AG09319 (cell line): ENCODE data around the gene OR2AP1.
"Not testable (repeated sequence)": the region's sequence is repeated elsewhere in the genome, so short reads cannot be mapped to it uniquely, and the experiment has no call there.

Experiments
- DNase-seq: peaks from one replicate; pipeline ENCODE4 v3.0.0-alpha.2; 2010; ENCODE audit warnings: low read depth; ENCODE audit errors: extremely low read depth
- TF ChIP-seq, protein P1 (sequence below): IDR thresholded peaks from 2 replicates; pipeline ENCODE4 v1.5.1; 2011; ENCODE audit warnings: low read depth, mild to moderate bottlenecking, inconsistent platforms, low read length, moderate library complexity

Gene OR2AP1

DNA sequence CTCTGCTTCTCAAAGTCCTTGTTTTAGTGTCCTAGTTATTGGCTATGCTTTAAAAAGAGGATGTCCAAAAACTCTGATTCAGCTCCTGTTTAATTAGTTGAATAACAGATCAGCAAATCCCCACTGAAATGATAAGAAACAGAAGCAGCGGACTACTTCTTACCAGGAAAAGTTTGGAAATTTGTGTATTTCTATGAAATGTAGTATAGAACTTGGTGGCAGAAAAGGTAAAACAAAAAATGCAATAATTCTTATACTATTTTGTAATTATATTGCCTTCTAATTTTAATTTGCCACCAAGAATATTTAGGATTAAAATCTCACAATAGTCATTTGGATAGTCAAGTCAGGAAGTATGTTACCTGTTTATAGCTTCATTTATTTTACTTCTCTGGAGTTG, at the start of gene OR2AP1:
Gene OR2AP1, plus strand, starts transcription at position 301 of the 400 bp plus-strand sequence. CDS start 1,947 bp downstream, outside the sequence.
- TF ChIP-seq, protein P1, sequence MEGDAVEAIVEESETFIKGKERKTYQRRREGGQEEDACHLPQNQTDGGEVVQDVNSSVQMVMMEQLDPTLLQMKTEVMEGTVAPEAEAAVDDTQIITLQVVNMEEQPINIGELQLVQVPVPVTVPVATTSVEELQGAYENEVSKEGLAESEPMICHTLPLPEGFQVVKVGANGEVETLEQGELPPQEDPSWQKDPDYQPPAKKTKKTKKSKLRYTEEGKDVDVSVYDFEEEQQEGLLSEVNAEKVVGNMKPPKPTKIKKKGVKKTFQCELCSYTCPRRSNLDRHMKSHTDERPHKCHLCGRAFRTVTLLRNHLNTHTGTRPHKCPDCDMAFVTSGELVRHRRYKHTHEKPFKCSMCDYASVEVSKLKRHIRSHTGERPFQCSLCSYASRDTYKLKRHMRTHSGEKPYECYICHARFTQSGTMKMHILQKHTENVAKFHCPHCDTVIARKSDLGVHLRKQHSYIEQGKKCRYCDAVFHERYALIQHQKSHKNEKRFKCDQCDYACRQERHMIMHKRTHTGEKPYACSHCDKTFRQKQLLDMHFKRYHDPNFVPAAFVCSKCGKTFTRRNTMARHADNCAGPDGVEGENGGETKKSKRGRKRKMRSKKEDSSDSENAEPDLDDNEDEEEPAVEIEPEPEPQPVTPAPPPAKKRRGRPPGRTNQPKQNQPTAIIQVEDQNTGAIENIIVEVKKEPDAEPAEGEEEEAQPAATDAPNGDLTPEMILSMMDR, result no peak
- no peak for DNase-seq

DNA sequence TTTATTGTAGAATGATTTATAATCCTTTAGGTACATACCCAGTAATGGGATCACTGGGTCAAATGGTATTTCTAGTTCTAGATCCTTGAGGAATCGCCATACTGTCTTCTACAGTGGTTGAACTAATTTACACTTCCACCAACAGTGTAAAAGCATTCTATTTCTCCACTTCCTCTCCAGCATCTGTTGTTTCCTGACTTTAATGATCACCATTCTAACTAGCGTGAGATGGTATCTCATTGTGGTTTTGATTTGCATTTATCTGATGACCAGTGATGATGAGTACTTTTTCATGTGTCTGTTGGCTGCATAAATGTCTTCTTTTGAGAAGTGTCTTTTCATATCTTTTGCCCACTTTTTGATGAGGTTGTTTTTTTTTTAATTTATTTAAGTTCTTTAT, 24.0 kb upstream of the OR2AP1 start:
- not testable (repeated sequence) for DNase-seq

DNA sequence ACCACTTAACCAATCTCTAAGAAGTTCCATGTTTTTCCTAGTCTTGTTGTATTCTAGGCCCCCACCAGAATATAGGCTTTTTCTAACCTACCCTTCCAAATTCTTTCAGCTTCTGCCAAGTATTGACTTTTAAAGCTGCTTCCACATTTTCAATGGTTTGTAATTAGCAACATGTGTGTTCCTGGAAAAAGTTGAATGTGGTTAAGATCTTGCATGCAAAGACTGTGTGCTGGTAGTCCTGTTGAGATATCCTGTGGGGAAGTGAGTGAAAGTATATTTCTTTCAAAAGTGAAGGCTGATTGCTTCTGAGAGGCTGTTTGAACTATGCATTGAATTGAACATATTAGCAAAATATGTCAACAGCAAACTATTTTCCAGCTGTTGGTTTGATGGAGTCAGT, 23.5 kb upstream of the OR2AP1 start:
- TF ChIP-seq, protein P1, result no peak

DNA sequence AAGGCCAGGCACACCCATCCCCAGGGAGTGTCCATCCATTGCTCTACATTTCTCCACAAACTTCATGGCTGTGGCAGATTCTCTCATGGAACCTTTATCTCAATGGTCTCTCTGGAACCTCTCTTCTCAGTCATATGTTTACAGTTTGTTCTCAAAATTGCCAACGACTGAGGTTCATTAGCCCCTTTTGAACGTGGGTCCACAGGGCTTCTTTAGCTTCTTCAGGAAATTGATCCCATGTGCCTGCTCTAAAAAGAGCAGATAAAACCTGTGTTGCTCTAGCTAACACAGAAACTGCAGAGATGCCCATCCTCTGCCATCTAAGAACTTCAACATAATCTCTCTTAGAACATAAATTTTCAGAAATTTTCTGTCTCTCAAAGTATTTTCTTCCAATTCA, 23.0 kb upstream of the OR2AP1 start, which contains the start of gene OR6C4:
Gene OR6C4, plus strand, starts transcription at position 301 of the 400 bp plus-strand sequence. CDS start 1,625 bp downstream, outside the sequence.
- no peak for DNase-seq
- TF ChIP-seq, protein P1, result no peak

More for the DNA sequence above, 23.5 kb upstream of the OR2AP1 start:
- DNase-seq, result no peak

DNA sequence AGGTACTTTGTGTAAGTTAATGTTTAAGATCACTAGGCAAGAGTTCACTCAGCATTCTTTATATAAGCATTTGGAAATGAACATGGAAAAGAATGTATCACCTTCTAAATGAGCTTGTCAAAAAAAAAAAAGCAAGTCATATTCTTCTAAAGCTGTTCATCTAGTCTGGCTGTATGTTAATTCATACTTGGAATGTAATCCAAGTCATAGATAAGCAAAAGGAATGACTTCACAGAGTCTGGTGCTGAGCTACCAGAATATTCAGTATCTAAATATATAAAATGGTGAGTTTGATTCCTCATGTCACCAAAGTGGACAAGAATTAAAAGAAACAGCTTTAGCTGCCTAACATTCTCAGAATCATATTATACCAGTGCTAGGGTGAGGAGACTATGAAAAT, 18.0 kb upstream of the OR2AP1 start:
- TF ChIP-seq, protein P1, result no peak
- DNase-seq, result no peak

DNA sequence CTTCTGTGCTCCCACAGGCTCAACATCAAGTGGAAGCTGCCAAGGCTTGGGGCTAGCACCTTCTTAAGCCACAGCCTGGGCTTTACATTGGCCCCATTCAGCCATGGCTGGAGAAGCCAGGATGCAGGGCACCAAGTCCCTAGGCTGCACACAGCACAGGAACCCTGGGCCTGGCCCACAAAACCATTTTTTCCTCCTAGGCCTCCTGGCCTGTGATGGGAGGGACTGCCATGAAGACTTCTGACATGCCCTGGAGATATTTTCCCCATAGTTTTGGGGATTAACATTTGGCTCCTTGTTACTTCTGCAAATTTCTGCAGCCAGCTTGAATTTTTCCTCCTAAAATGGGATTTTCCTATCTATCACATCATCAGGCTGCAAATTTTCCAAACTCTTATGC, 2.2 kb upstream of the OR2AP1 start:
- not testable (repeated sequence) for DNase-seq

DNA sequence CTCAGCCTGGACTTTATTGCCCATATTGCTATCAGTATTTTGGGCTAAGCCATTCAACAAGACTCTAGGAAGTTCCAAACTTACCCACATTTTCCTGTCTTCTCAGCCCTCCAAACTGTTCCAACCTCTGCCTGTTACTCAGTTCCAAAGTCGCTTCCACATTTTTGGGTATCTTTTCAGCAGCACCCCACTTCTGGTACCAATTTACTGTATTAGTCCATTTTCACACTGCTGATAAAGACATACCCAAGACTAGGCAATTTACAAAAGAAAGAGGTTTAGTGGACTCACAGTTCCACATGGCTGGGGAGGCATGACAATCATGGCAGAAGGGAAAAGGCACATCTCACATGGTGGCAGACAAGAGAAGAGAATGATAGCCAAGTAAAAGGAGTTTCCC, 1.6 kb upstream of the OR2AP1 start:
- DNase-seq, result not testable (repeated sequence)

DNA sequence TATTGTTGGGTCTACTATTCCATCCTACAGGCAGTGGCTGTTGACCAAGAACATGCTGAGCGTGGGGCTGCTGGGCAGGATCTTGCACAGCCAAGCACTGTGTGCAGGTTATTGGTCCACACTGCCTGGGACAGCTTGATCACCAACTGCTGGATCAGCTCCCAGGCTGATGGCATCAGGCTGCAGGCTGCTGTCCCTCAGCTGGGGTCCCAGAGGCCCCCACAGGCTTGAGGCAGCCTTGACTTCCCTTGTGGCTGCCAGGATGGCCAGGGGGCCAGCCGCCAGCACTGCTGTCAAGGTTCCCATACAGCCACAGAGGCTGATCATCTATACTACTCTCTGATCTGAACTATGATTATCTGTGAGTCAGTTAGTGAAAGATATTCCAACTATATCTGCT, 9.8 kb downstream of the OR2AP1 start:
- TF ChIP-seq, protein P1, result no peak
- no peak for DNase-seq

DNA sequence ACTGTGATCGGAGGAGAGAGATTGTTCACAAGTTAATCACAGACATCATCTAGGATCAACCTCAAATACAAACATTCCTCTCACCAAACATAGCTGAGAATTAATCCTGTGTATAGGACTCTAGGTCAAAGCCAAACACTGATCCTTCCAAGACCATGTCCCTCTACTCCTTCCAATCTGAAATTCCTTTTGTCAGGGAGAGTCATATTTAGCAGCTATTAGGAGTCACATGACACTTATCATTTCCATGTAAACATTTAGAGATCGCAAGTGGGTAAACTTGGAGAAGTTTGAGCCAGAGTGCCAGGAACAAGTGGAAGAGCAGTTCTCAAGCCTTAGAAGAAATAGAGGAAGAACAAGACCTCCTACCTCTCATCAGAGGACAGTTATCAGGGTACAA, 13.5 kb downstream of the OR2AP1 start:
- DNase-seq, result no peak
- TF ChIP-seq, protein P1, result no peak

DNA sequence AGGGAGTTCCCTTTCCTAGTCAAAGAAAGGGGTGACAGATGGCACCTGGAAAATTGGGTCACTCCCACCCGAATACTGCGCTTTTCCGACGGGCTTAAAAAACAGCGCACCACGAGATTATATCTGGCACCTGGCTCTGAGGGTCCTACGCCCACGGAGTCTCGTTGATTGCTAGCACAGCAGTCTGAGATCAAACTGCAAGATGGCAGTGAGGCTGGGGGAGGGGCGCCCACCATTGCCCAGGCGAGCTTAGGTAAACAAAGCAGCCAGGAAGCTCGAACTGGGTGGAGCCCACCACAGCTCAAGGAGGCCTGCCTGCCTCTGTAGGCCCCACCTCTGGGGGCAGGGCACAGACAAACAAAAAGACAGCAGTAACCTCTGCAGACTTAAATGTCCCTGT, 17.9 kb downstream of the OR2AP1 start:
- DNase-seq, result not testable (repeated sequence)
